GM13976 (cell line): ENCODE measurements around the gene PIGR.

Experiments used
- DNase-seq: peaks from one replicate; pipeline ENCODE4 v3.0.0; 2012; ENCODE audit warnings: low spot score
- CTCF ChIP-seq: IDR thresholded peaks from 2 replicates; pipeline ENCODE4 v1.5.1; 2012; ENCODE audit warnings: borderline replicate concordance, mild to moderate bottlenecking; ENCODE audit not compliant: insufficient read depth; ENCODE audit errors: extremely low read depth, missing control alignments, control extremely low read depth
- in situ Hi-C: fragments of 300-500 bp; cut with MboI; formaldehyde crosslinking; loops from one replicate; pipeline ENCODE4 v1.12.0; 2022; ENCODE audit warnings: low sequenced_read_pairs, mixed read lengths, inconsistent platforms; ENCODE audit not compliant: unreplicated experiment

PIGR gene

GRCh38 chr1:206949208-206949607, 2.9 kb upstream of the PIGR start:
- DNase-seq: no peak
- no peak for TF ChIP-seq CTCF
- in situ Hi-C loops: no loop called here

GRCh38 chr1:206947255-206947654, 989 bp upstream of the PIGR start:
- TF ChIP-seq CTCF: no peak
- DNase-seq: no peak
- in situ Hi-C loops: no loop called here

GRCh38 chr1:206945779-206946178, 487 bp downstream of the PIGR start:
- in situ Hi-C loops: no loop called here
- no peak for TF ChIP-seq CTCF
- no peak for DNase-seq

- in situ Hi-C loops: no loop called here
- DNase-seq: no peak
- no peak for TF ChIP-seq CTCF
Observed at GRCh38 chr1:206944703-206945102, 1.6 kb downstream of the PIGR start.

GRCh38 chr1:206941766-206942418, 4.4 kb downstream of the PIGR start:
- TF ChIP-seq CTCF: no peak
- in situ Hi-C loops: no loop called here
- no peak for DNase-seq

- DNase-seq: no peak
- no peak for TF ChIP-seq CTCF
- in situ Hi-C loops: no loop called here
Observed at GRCh38 chr1:206940588-206940936, 5.7 kb downstream of the PIGR start.
